ENCODE measurements around the gene NFS1. TPM values are rescaled to one million over a fixed set of nuclear protein-coding genes. Genes with fewer than 3 reads are reported as not detected.

Gene NFS1
- total and polyA plus RNA-seq, 2 of the 4 experiments (the other 2 are of a cell fraction) = 16.5 to 35.6 TPM

DNA sequence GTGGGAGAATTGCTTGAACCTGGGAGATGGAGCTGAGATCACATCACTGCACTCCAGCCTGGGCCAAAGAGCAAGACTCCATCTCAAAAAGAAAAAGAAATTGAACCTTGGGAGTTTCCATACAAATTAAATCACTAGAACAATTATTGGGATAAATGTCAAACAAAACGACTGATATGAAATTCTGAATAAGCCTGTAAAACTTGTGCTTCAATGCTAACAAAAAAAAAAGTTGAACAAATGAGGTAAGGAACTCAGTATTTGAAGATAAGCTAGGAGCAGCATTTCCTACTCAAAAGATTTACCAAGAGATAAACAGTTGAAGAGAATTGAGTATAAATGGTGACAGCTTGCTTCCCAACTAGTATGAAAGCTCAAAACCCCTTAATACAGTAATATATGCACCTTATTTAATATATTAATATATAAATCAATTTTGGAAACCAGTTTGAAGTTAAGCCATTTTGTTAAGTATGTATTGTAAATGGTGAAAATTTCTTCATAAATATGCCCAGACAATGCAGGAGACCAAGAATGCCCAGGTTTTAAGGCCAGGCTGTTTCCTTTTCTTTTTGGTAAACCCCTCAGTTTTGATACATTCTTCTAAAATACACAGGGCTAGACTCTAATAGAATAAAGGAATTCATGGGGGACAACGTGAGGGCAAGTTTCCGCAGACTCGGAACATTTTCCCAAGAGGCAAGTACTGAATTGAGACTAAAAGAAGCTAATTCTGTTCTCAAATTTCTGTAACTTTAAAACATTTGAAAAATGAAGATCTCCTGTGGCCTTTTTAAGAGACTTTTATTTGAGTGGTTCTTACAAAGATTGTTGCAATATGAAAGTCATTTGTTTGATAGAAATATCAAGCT, 3.9 kb upstream of the NFS1 start:
- Histone ChIP-seq H2BK20ac (ENCODE audit: low read depth, low read length) (no peak overlapping the region), H4K20me1 (ENCODE audit: insufficient read depth, low read length) (peaks cover 39% of the 10 kb centered on the region), H3K36me3 (ENCODE audit: control insufficient read depth, insufficient read depth, low read length) (peaks cover 46% of the 10 kb centered on the region), H2BK120ac (ENCODE audit: low read depth, low read length) (no peak overlapping the region), H3K4ac (ENCODE audit: low read depth, low read length) (no peak overlapping the region), H2AK5ac (ENCODE audit: low read depth, low read length) (no peak overlapping the region), H3K56ac (ENCODE audit: extremely low read depth, insufficient read depth, low read length) (no peak overlapping the region), H4K91ac (ENCODE audit: insufficient read depth, low read depth, low read length) (no peak overlapping the region), H3K9me3 (ENCODE audit: control insufficient read depth, insufficient read depth, low read length) (no peaks in the 10 kb centered on the region), H3K9ac (ENCODE audit: low read depth, low read length) (no peak overlapping the region), H3K4me1 (ENCODE audit: control insufficient read depth, insufficient read depth, low read length) (peaks cover 3% of the 10 kb centered on the region), H3K9me1 (ENCODE audit: insufficient read depth, low read length) (no peaks in the 10 kb centered on the region), H2BK5ac (ENCODE audit: low read depth, low read length, poor library complexity, severe bottlenecking) (no peak overlapping the region), H2BK15ac (ENCODE audit: low read depth, low read length) (no peak overlapping the region), H3K23ac (ENCODE audit: low read depth, low read length) (no peak overlapping the region), H3K4me2 (ENCODE audit: low read depth, low read length) (no peak overlapping the region), H4K8ac (ENCODE audit: low read depth in 2 of 2, low read length in 2 of 2) (no peak overlapping the region), H3K27ac (ENCODE audit: insufficient read depth, low read length) (no peak overlapping the region), H3K18ac (ENCODE audit: low read depth, low read length) (no peak overlapping the region), H4K5ac (ENCODE audit: low read depth, low read length) (no peak overlapping the region), H2AFZ (replicated peaks; ENCODE audit: low read length, poor library complexity) (no peak overlapping the region), H3K27me3 (ENCODE audit: control insufficient read depth, insufficient read depth, low read length) (no peaks in the 10 kb centered on the region), H3K79me1 (ENCODE audit: low read depth in 1 of 2, low read length in 2 of 2) (peaks cover 10 to 64% of the 10 kb centered on the region in 2 experiments), H3K4me3 (ENCODE audit: insufficient read depth, low read depth, low read length) (no peak overlapping the region), H2AK9ac (replicated peaks; ENCODE audit: low read depth, low read length, poor library complexity) (no peak overlapping the region), H3K14ac (replicated peaks; ENCODE audit: low read depth, low read length) (no peak overlapping the region)
- no CpG with 5 or more reads among the region's 4 CpGs for WGBS, 2 experiments (ENCODE audit: extremely low coverage in 2 of 2, insufficient read length in 1 of 2)
- dilution Hi-C loops (cut with HindIII; ENCODE audit: low sequenced_read_pairs, unreplicated experiment) (no loop called here), intact Hi-C loops (cut with micrococcal nuclease) (loop anchor here (10.0 kb wide), 1 partner anchor 182 kb away; no protein-coding TSS in a partner anchor), in situ Hi-C loops (cut with MboI; ENCODE audit: low sequenced_read_pairs) (no loop called here)
- DNase-seq (no peak), ATAC-seq (ENCODE audit: low read depth) (no peak)
- TF ChIP-seq RCOR1 (IDR thresholded peaks at IDR 0.05; ENCODE audit: insufficient replicate concordance, low read length) (no peak), CHD1 (IDR thresholded peaks at IDR 0.05; ENCODE audit: low read depth, low read length) (no peak), RFX5 (IDR thresholded peaks at IDR 0.05; ENCODE audit: low read depth, low read length) (no peak), MXI1 (IDR thresholded peaks at IDR 0.05; ENCODE audit: borderline replicate concordance, low read depth, low read length) (no peak), CEBPB (IDR thresholded peaks at IDR 0.05; ENCODE audit: low read depth, low read length) (no peak), USF2 (IDR thresholded peaks at IDR 0.05; ENCODE audit: low read depth, low read length) (no peak), RAD21 (IDR thresholded peaks at IDR 0.05; ENCODE audit: low read length) (no peak), MAFK (IDR thresholded peaks at IDR 0.05; ENCODE audit: low read depth, low read length) (no peak), NFE2L2 (IDR thresholded peaks at IDR 0.05; ENCODE audit: low read depth, low read length) (no peak), POLR2A (IDR thresholded peaks at IDR 0.05; ENCODE audit: low read depth, low read length) (no peak; the same call in 1 of the 2 replicates), BHLHE40 (IDR thresholded peaks at IDR 0.05; ENCODE audit: low read depth, low read length) (no peak), FOS (IDR thresholded peaks at IDR 0.05; ENCODE audit: low read depth, low read length) (no peak), MAZ (IDR thresholded peaks at IDR 0.05; ENCODE audit: borderline replicate concordance, low read depth, low read length) (no peak)
- TF ChIP-seq, protein P1, sequence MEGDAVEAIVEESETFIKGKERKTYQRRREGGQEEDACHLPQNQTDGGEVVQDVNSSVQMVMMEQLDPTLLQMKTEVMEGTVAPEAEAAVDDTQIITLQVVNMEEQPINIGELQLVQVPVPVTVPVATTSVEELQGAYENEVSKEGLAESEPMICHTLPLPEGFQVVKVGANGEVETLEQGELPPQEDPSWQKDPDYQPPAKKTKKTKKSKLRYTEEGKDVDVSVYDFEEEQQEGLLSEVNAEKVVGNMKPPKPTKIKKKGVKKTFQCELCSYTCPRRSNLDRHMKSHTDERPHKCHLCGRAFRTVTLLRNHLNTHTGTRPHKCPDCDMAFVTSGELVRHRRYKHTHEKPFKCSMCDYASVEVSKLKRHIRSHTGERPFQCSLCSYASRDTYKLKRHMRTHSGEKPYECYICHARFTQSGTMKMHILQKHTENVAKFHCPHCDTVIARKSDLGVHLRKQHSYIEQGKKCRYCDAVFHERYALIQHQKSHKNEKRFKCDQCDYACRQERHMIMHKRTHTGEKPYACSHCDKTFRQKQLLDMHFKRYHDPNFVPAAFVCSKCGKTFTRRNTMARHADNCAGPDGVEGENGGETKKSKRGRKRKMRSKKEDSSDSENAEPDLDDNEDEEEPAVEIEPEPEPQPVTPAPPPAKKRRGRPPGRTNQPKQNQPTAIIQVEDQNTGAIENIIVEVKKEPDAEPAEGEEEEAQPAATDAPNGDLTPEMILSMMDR (conservative IDR thresholded peaks at IDR 0.05; ENCODE audit: low read depth, low read length) = no peak
- TF ChIP-seq, protein P2, sequence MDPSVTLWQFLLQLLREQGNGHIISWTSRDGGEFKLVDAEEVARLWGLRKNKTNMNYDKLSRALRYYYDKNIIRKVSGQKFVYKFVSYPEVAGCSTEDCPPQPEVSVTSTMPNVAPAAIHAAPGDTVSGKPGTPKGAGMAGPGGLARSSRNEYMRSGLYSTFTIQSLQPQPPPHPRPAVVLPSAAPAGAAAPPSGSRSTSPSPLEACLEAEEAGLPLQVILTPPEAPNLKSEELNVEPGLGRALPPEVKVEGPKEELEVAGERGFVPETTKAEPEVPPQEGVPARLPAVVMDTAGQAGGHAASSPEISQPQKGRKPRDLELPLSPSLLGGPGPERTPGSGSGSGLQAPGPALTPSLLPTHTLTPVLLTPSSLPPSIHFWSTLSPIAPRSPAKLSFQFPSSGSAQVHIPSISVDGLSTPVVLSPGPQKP (IDR thresholded peaks at IDR 0.05; ENCODE audit: borderline replicate concordance, low read depth, low read length) = no peak
- POLR2A ChIA-PET (ENCODE audit: unreplicated experiment) = interaction anchor here (1.1 kb wide), 1 partner anchor 39 kb away, joined by 3 read pairs; the partner anchor contains the start of gene RBM39
- BruUV-seq (replicated peaks) = no TSS peak
- CTCF ChIA-PET = interaction anchor here (0.7 kb wide), 1 partner anchor 435 kb away, joined by 3 read pairs; no protein-coding TSS in a partner anchor
